CD4-positive, alpha-beta T cell (primary cell): ENCODE results near the gene LCE1C. TPM values are rescaled to one million over a fixed set of nuclear protein-coding genes. Genes with fewer than 3 reads are reported as not detected.

Experiments used
- ATAC-seq: fragments of 200-7000 bp; cut with Tn5 transposase; one replicate; pipeline ENCODE4 v1.10.0; 2022; ENCODE audit warnings: mild to moderate bottlenecking; ENCODE audit not compliant: poor library complexity
- CTCF ChIA-PET: fragments of 350-600 bp; sonication (Branson Sonifier 250); formaldehyde crosslinking; loops from one replicate; lab custom pipeline; 2021; ENCODE audit warnings: antibody characterized with exemption, inconsistent platforms; lab: Charles Lee
- POLR2A ChIA-PET: fragments of 350-600 bp; sonication (Branson Sonifier 250); formaldehyde crosslinking; loops from one replicate; lab custom pipeline; 2021; ENCODE audit warnings: antibody characterized with exemption, inconsistent platforms; lab: Charles Lee
- DNase-seq, 14 experiments: peaks; one replicate each; pipeline ENCODE4 v3.0.0-alpha.2; 2013 to 2020; ENCODE audit warnings: mixed read lengths in 2 of 14
- H3K27ac ChIP-seq, 2 donors: one replicate each; pipeline versions ENCODE4 v1.5.1 to v1.7.0; 2013; ENCODE audit warnings: low read length in 2 of 2, low read depth in 1 of 2, mild to moderate bottlenecking in 1 of 2
- H3K27me3 ChIP-seq, 2 experiments: 1 replicate in 1 of 2; 2 replicates in 1 of 2; pipeline versions ENCODE4 v1.6.1 to v1.7.0; 2013; ENCODE audit warnings: low read length in 2 of 2, control low read depth in 1 of 2, mild to moderate bottlenecking in 1 of 2, moderate library complexity in 1 of 2; ENCODE audit not compliant: insufficient read depth in 2 of 2, control insufficient read depth in 1 of 2
- H3K36me3 ChIP-seq: one replicate; pipeline ENCODE4 v1.6.1; 2013; ENCODE audit warnings: low read length, control low read depth; ENCODE audit not compliant: insufficient read depth
- H3K4me1 ChIP-seq: one replicate; pipeline ENCODE4 v1.6.1; 2013; ENCODE audit warnings: low read length, control low read depth; ENCODE audit not compliant: insufficient read depth
- H3K4me3 ChIP-seq: one replicate; pipeline ENCODE4 v1.5.1; 2013; ENCODE audit warnings: mild to moderate bottlenecking, low read length, moderate library complexity
- H3K9me3 ChIP-seq, 2 experiments: 1 replicate in 1 of 2; 2 replicates in 1 of 2; pipeline versions ENCODE4 v1.6.1 to v1.7.0; 2013; ENCODE audit warnings: low read length in 2 of 2, mild to moderate bottlenecking in 2 of 2, control low read depth in 1 of 2, moderate library complexity in 1 of 2; ENCODE audit not compliant: control insufficient read depth in 1 of 2, insufficient read depth in 1 of 2
- H3K27ac Mint-ChIP-seq: one replicate; pipeline ENCODE4 v1.8.0; 2020; ENCODE audit warnings: mixed read lengths
- H3K27me3 Mint-ChIP-seq: one replicate; pipeline ENCODE4 v1.8.0; 2021; ENCODE audit warnings: mixed read lengths
- H3K36me3 Mint-ChIP-seq: one replicate; pipeline ENCODE4 v1.8.0; 2021; ENCODE audit warnings: low read depth, mixed read lengths
- H3K4me1 Mint-ChIP-seq: one replicate; pipeline ENCODE4 v1.8.0; 2021; ENCODE audit warnings: low read depth, mixed read lengths
- H3K4me3 Mint-ChIP-seq: one replicate; pipeline ENCODE4 v1.8.0; 2020; ENCODE audit warnings: mild to moderate bottlenecking, mixed read lengths
- H3K9me3 Mint-ChIP-seq: one replicate; pipeline ENCODE4 v1.8.0; 2020; ENCODE audit warnings: mixed read lengths
- CTCF ChIP-seq: fragments of 200-600 bp; IDR thresholded peaks from one replicate; pipeline ENCODE4 v1.8.0; 2022; ENCODE audit warnings: antibody characterized with exemption, mild to moderate bottlenecking
- intact Hi-C, 2 experiments: fragments of 100-400 bp; cut with DNase I in 1 of 2; cut with micrococcal nuclease in 1 of 2; formaldehyde crosslinking; loops; one replicate each; pipeline versions ENCODE4 v1.15.1 to v1.9.0; 2023 to 2025; cut with DNase I, micrococcal nuclease
- total RNA-seq, 174 experiments: library from RNA in 2 of 174; stranded (reverse) in 2 of 174; gene quantifications; one replicate each; pipeline ENCODE4 v1.2.3 and lab custom pipeline; 2021 to 2026

Gene LCE1C
- total RNA-seq, 2 experiments from 2014 or later: not detected

DNA sequence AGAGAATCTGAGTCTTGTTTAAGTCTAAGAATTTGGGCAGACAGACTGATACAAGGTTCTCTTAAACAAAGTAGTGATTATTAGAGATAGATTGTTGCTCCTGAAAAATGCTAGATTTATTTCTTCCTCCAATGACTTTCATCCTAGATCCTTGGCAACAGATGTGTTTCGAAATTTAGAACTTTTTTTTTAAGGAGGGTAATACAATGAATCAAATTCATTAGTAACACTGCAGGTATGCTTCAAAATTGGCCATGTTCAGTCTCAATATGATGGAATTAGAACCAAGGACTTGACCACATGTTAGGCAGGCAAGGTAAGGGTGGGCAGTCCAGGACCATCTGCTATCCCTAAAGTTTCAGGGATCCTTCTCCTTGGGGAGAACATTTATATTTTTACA, 36.0 kb downstream of the LCE1C start:
- Histone ChIP-seq H3K36me3 (no peaks in the 10 kb centered on the region), H3K9me3 (no peaks in the 10 kb centered on the region), H3K4me3 (no peak overlapping the region), H3K27me3 (peaks cover 3 to 6% of the 10 kb centered on the region in 2 experiments), H3K27ac (no peak overlapping the region), H3K4me1 (no peaks in the 10 kb centered on the region)
- H3K27me3 Mint-ChIP-seq: peaks cover 41% of the 10 kb centered on the region
- intact Hi-C loops: no loop called here
- CTCF ChIA-PET: no interaction called here
- H3K27ac Mint-ChIP-seq: no peak overlapping the region
- H3K9me3 Mint-ChIP-seq: peaks cover 3% of the 10 kb centered on the region
- H3K36me3 Mint-ChIP-seq: no peaks in the 10 kb centered on the region
- ATAC-seq (no peak), DNase-seq (no peak)
- no peak overlapping the region for H3K4me3 Mint-ChIP-seq
- no peak for TF ChIP-seq CTCF
- POLR2A ChIA-PET: no interaction called here
- H3K4me1 Mint-ChIP-seq: no peaks in the 10 kb centered on the region

GRCh38 chr1:152768847-152769533, 37.5 kb downstream of the LCE1C start:
- H3K27ac Mint-ChIP-seq: no peak overlapping the region
- no peak for TF ChIP-seq CTCF
- H3K4me3 Mint-ChIP-seq: no peak overlapping the region
- no peak overlapping the region for H3K27ac ChIP-seq
- POLR2A ChIA-PET: no interaction called here
- no peaks in the 10 kb centered on the region for H3K9me3 ChIP-seq
- no peaks in the 10 kb centered on the region for H3K4me1 Mint-ChIP-seq
- H3K27me3 ChIP-seq: peaks cover 0 to 5% of the 10 kb centered on the region in 2 experiments
- no peaks in the 10 kb centered on the region for H3K36me3 Mint-ChIP-seq
- H3K9me3 Mint-ChIP-seq: no peaks in the 10 kb centered on the region
- H3K36me3 ChIP-seq: no peaks in the 10 kb centered on the region
- DNase-seq: no peak
- H3K4me1 ChIP-seq: no peaks in the 10 kb centered on the region
- no peak for ATAC-seq
- no peak overlapping the region for H3K4me3 ChIP-seq
- CTCF ChIA-PET: no interaction called here
- intact Hi-C loops: no loop called here
- peaks cover 29% of the 10 kb centered on the region for H3K27me3 Mint-ChIP-seq

DNA sequence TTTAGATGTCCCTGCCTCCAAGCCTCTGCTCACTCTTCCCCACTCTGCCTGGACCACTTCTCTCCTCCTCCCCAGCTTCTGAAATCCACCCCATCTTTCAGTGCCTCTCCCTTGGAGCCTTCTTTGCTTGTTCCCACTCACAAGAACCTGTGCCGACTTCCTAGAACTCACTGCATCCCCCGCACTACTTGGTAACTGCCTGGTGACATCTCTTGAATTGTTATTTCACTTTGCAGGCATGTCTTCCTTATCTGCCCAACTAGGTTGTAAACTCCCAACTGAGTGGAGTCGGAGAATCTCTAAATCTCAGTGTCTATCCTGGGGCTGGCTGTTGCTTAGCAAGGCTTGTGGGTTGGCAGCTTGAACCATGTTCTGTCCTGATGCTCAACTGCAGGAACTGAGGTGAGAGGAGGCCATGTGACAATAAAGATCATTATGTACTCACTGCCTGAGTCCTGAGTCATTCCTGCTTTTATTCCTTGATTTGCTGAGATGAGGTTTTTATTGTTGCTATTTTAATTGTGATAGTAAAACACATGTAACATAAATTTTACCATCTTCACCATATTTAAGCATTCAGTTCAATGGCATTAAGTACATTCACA, 44.7 kb downstream of the LCE1C start:
- no peaks in the 10 kb centered on the region for H3K4me1 Mint-ChIP-seq
- intact Hi-C loops: no loop called here
- no peak for TF ChIP-seq CTCF
- Histone ChIP-seq H3K27ac (no peak overlapping the region), H3K27me3 (peaks cover 7 to 14% of the 10 kb centered on the region in 2 experiments), H3K36me3 (no peaks in the 10 kb centered on the region), H3K4me1 (no peaks in the 10 kb centered on the region), H3K9me3 (peaks cover 0 to 6% of the 10 kb centered on the region in 2 experiments), H3K4me3 (no peak overlapping the region)
- no peak overlapping the region for H3K4me3 Mint-ChIP-seq
- H3K9me3 Mint-ChIP-seq: no peaks in the 10 kb centered on the region
- ChIA-PET CTCF (no interaction called here), POLR2A (no interaction called here)
- H3K27ac Mint-ChIP-seq: no peak overlapping the region
- no peaks in the 10 kb centered on the region for H3K36me3 Mint-ChIP-seq
- peaks cover 47% of the 10 kb centered on the region for H3K27me3 Mint-ChIP-seq
- ATAC-seq: no peak
- DNase-seq: no peak
